Type B pancreatic cell (in vitro differentiated cells): ENCODE data around the gene DNMT3A. TPM values are rescaled to one million over a fixed set of nuclear protein-coding genes. Genes with fewer than 3 reads are reported as not detected.
A peak's percentile ranks its signal among the peaks of the same experiment; 100 is the strongest.

ENCODE experiments used
- DNase-seq: peaks from one replicate; pipeline ENCODE4 v3.0.0; 2021; ENCODE audit warnings: mixed read lengths; ENCODE audit not compliant: unreplicated experiment; ENCODE audit errors: extremely low spot score
- H3K27ac Mint-ChIP-seq: 2 replicates; pipeline ENCODE4 v1.8.0; 2021; ENCODE audit warnings: mild to moderate bottlenecking, mixed read lengths
- H3K27me3 Mint-ChIP-seq: 2 replicates; pipeline ENCODE4 v1.8.0; 2021; ENCODE audit warnings: mixed read lengths
- H3K36me3 Mint-ChIP-seq: 2 replicates; pipeline ENCODE4 v1.8.0; 2021; ENCODE audit warnings: mixed read lengths
- H3K4me1 Mint-ChIP-seq: one replicate; pipeline ENCODE4 v1.8.0; 2021; ENCODE audit warnings: mixed read lengths; ENCODE audit not compliant: unreplicated experiment
- H3K4me3 Mint-ChIP-seq: 2 replicates; pipeline ENCODE4 v1.8.0; 2021; ENCODE audit warnings: mild to moderate bottlenecking, mixed read lengths
- H3K9me3 Mint-ChIP-seq: 2 replicates; pipeline ENCODE4 v1.8.0; 2021; ENCODE audit warnings: mixed read lengths
- total RNA-seq: library from RNA; stranded (reverse); gene quantifications from 2 replicates; pipeline ENCODE4 v1.2.1, GENCODE V29; 2021; ENCODE audit warnings: low replicate concordance
- TF ChIP-seq, protein P1 (sequence below): fragments of 200-600 bp; sonication (generic); conservative IDR thresholded peaks from 2 replicates; pipeline ENCODE4 v1.5.0; 2021; ENCODE audit warnings: antibody characterized with exemption, mild to moderate bottlenecking

The DNMT3A gene
- total RNA-seq, 1 donor from 2014 or later = 139 TPM

DNA sequence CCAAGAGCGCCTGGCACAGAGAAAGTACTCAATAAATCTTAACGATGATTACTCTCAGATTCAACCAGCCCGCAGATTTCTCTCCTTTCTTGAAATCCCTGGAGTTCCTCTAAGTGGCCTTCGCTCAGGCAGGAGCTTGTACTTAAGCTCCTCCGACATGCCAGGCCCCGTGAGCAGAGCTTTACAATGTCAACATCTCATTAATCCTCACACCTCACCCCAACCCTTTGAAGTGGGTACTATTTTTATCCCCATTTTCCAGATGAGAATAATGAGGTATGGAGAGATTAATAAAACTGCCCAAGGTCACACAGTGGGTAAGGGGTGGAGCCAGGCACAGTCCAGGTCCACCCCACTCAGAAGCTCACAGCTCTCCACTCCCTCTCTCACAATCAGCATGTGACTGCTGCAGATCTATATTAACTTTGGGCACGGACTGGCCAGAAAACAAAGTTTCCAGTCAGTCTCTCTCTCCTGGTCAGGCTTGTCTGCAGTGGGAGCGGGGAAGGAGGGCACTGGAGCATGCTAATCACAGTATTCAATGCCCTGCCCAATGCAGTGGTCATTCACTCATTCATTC, 18.0 kb downstream of the DNMT3A start:
- no peaks in the 10 kb centered on the region for H3K27me3 Mint-ChIP-seq
- peaks cover 29% of the 10 kb centered on the region for H3K4me1 Mint-ChIP-seq
- TF ChIP-seq, protein P1, sequence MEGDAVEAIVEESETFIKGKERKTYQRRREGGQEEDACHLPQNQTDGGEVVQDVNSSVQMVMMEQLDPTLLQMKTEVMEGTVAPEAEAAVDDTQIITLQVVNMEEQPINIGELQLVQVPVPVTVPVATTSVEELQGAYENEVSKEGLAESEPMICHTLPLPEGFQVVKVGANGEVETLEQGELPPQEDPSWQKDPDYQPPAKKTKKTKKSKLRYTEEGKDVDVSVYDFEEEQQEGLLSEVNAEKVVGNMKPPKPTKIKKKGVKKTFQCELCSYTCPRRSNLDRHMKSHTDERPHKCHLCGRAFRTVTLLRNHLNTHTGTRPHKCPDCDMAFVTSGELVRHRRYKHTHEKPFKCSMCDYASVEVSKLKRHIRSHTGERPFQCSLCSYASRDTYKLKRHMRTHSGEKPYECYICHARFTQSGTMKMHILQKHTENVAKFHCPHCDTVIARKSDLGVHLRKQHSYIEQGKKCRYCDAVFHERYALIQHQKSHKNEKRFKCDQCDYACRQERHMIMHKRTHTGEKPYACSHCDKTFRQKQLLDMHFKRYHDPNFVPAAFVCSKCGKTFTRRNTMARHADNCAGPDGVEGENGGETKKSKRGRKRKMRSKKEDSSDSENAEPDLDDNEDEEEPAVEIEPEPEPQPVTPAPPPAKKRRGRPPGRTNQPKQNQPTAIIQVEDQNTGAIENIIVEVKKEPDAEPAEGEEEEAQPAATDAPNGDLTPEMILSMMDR = no peak
- peaks cover 6% of the 10 kb centered on the region for H3K9me3 Mint-ChIP-seq
- H3K4me3 Mint-ChIP-seq = no peak overlapping the region
- H3K27ac Mint-ChIP-seq = no peak overlapping the region
- H3K36me3 Mint-ChIP-seq = peaks cover 27% of the 10 kb centered on the region
- no peak for DNase-seq

DNA sequence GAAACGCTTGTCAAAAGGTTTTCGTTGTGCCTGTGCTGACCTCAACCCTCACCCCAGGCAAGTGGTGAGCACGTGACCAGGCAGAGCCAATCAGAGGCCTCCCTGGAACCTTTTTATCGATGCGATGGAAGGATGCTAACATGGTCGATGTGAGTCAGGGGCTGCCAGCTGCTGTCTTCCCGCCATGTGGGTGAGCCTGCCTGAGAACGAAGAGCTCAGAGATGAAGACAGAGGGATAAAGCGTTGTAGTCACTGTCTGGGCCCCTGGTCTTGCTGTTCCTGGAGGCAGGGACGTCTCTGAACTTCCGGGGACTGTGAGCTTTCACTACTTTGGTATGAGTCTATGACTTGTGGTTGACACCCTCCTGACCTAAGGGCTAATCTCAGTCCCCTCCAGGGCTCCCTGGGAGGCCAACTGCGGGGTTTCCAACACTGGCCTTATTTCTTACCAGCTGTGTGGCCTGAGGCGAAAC, 18.6 kb downstream of the DNMT3A start:
- no peak for DNase-seq
- peak overlapping the region; percentile 7 for H3K4me3 Mint-ChIP-seq
- TF ChIP-seq, protein P1 = no peak
- H3K4me1 Mint-ChIP-seq = peaks cover 29% of the 10 kb centered on the region
- H3K27ac Mint-ChIP-seq = peak overlapping the region; percentile 32
- peaks cover 27% of the 10 kb centered on the region for H3K36me3 Mint-ChIP-seq
- H3K27me3 Mint-ChIP-seq = no peaks in the 10 kb centered on the region
- peaks cover 6% of the 10 kb centered on the region for H3K9me3 Mint-ChIP-seq

DNA sequence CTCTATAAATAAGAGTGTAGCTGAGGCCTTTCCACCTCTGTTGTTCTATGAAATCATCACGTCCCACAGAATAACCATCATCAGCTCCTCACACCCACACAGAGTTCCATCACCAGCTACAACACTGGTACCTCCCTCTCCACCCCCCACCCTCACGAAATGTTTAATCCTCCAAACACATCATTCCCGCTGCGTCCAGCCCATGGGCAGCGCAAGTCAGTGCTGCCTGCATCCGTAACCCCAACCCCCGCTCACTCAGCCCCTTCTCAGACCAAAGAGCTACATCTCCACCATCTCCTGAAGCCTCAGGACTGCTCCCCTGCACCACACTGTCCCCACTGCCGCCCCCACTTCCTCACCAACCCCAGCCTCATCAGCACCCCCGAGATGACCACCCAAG, 19.4 kb downstream of the DNMT3A start:
- H3K27ac Mint-ChIP-seq = peak overlapping the region; percentile 32

DNA sequence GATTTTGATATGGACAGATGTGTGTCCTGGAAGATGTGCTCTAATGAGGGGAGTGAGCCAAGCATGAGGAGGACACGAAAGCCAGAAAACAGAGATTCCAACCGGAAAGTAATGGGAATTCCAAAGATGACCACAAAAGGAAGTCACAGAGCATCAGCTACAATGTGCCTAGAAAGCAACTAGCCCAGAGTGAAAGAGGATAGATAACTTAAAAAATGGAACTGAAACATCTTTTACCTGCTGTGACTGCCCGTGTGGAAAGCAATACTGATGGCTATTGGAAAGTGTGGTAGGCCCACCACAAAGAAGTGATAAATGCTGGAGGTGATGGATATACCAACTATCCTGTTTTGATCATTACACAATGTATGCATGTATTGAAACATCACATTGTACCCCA, 21.6 kb downstream of the DNMT3A start:
- Mint-ChIP-seq H3K36me3 (peaks cover 11% of the 10 kb centered on the region), H3K9me3 (no peaks in the 10 kb centered on the region), H3K27ac (no peak overlapping the region), H3K27me3 (no peaks in the 10 kb centered on the region), H3K4me1 (peaks cover 43% of the 10 kb centered on the region), H3K4me3 (no peak overlapping the region)
- TF ChIP-seq, protein P1 = no peak
- DNase-seq = no peak

More for the DNA sequence above, 19.4 kb downstream of the DNMT3A start:
- Mint-ChIP-seq H3K4me3 (no peak overlapping the region), H3K9me3 (peaks cover 6% of the 10 kb centered on the region), H3K27me3 (no peaks in the 10 kb centered on the region), H3K36me3 (peaks cover 22% of the 10 kb centered on the region), H3K4me1 (peaks cover 29% of the 10 kb centered on the region)
- DNase-seq = no peak
- TF ChIP-seq, protein P1 = no peak

DNA sequence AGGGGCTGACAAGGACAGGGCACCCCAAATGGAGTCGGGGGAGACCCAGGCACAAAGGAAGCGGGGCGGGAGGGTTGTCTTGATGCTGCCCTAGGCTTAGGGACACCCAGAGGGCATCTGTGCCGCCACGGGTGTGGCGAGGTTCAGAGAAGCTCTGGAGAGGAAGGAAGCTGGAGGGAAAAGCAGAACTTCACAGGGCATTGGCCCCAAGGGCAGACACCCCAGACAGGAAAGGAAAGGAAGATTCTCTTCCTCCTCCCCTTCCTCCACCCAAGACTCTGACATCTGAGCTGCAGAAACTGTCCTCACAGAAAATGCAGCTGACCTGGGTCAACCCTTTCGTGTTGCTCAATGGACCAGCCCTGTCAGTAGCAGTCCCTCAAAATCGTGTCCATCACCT, 25.6 kb downstream of the DNMT3A start:
- H3K27me3 Mint-ChIP-seq = no peaks in the 10 kb centered on the region
- H3K27ac Mint-ChIP-seq = peak overlapping the region; percentile 48
- TF ChIP-seq, protein P1 = no peak
- H3K36me3 Mint-ChIP-seq = peaks cover 3% of the 10 kb centered on the region
- no peak for DNase-seq
- no peak overlapping the region for H3K4me3 Mint-ChIP-seq
- H3K9me3 Mint-ChIP-seq = no peaks in the 10 kb centered on the region
- H3K4me1 Mint-ChIP-seq = peaks cover 21% of the 10 kb centered on the region
